ENCODE measurements around the gene KCNG2.

The KCNG2 gene

DNA sequence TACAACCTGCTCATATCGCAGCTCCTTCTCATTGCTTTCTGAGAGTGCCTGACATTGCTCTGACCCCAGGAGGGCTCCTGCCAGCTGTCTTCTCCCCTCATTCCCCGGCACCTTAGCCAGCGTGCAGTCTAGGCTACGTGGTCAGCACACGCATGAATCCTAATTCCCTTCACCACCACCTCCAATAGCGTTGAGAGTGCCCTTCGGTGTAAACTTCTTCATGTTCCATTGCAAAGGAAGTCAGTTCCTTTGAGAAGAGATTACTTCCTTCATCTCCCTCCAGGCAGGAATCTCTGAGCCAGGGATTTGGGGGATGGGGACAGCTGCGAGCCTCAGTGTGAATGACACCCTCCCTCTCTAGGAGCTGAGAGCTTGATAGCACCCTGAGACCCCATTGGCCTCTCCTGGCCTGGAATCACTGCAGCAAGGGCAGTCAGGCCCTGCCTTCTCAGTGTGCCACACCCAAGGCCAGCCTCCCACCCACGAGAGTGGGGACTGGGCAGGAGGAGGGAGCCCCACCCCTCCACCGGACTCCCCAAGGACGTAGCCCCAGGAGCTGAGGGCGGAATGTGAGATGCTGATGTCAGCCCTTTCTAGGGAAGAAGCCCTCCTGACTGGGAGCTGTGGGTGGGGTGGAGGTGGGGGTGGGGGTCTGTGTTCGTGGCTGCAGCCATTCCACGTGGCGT is 100.3 kb downstream of the KCNG2 start:
- Histone ChIP-seq H3K36me3 (peaks cover 11 to 15% (median 12%) of the 10 kb centered on the region in 3 donors), H3K9me3 (peaks cover 7 to 87% (median 46%) of the 10 kb centered on the region in 3 donors), H3K27me3 (no peaks in the 10 kb centered on the region), H3K4me3 (no peak overlapping the region), H3K27ac (no peak overlapping the region), H3K4me1 (no peaks in the 10 kb centered on the region)
- TF ChIP-seq, protein P1, sequence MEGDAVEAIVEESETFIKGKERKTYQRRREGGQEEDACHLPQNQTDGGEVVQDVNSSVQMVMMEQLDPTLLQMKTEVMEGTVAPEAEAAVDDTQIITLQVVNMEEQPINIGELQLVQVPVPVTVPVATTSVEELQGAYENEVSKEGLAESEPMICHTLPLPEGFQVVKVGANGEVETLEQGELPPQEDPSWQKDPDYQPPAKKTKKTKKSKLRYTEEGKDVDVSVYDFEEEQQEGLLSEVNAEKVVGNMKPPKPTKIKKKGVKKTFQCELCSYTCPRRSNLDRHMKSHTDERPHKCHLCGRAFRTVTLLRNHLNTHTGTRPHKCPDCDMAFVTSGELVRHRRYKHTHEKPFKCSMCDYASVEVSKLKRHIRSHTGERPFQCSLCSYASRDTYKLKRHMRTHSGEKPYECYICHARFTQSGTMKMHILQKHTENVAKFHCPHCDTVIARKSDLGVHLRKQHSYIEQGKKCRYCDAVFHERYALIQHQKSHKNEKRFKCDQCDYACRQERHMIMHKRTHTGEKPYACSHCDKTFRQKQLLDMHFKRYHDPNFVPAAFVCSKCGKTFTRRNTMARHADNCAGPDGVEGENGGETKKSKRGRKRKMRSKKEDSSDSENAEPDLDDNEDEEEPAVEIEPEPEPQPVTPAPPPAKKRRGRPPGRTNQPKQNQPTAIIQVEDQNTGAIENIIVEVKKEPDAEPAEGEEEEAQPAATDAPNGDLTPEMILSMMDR (IDR thresholded peaks at IDR 0.05), result no peak
- DNase-seq, result peak in 1 of 2 donors; percentile 10
- intact Hi-C loops (cut with DNase I; ENCODE audit: low total_unique reads), result no loop called here

GRCh38 chr18:79898952-79899608 is 101.3 kb downstream of the KCNG2 start:
- no peak for DNase-seq
- intact Hi-C loops (cut with DNase I; ENCODE audit: low total_unique reads), result no loop called here
- TF ChIP-seq, protein P1 (IDR thresholded peaks at IDR 0.05), result no peak
- peaks cover 7 to 87% (median 50%) of the 10 kb centered on the region in 3 donors for H3K9me3 ChIP-seq
- no peaks in the 10 kb centered on the region for H3K4me1 ChIP-seq
- H3K4me3 ChIP-seq, result no peak overlapping the region
- H3K36me3 ChIP-seq, result peaks cover 21 to 25% (median 22%) of the 10 kb centered on the region in 3 donors
- H3K27ac ChIP-seq, result no peak overlapping the region
- H3K27me3 ChIP-seq, result no peaks in the 10 kb centered on the region

GRCh38 chr18:79899609-79900445 is 102.1 kb downstream of the KCNG2 start:
- intact Hi-C loops (cut with DNase I; ENCODE audit: low total_unique reads), result no loop called here
- peaks cover 9 to 79% (median 54%) of the 10 kb centered on the region in 3 donors for H3K9me3 ChIP-seq
- no peak overlapping the region for H3K27ac ChIP-seq
- TF ChIP-seq, protein P1 (IDR thresholded peaks at IDR 0.05), result no peak
- DNase-seq, result peak in 1 of 2 donors; percentile 65
- H3K4me1 ChIP-seq, result no peaks in the 10 kb centered on the region
- peaks cover 25 to 32% (median 26%) of the 10 kb centered on the region in 3 donors for H3K36me3 ChIP-seq
- no peaks in the 10 kb centered on the region for H3K27me3 ChIP-seq
- H3K4me3 ChIP-seq, result no peak overlapping the region

- TF ChIP-seq, protein P1 (IDR thresholded peaks at IDR 0.05), result no peak
- Histone ChIP-seq H3K36me3 (peaks cover 25 to 38% (median 26%) of the 10 kb centered on the region in 3 donors), H3K9me3 (peaks cover 9 to 70% (median 51%) of the 10 kb centered on the region in 3 donors), H3K27ac (no peak overlapping the region), H3K4me1 (no peaks in the 10 kb centered on the region), H3K27me3 (no peaks in the 10 kb centered on the region), H3K4me3 (no peak overlapping the region)
- peak; percentile 14 to 57 for DNase-seq
- intact Hi-C loops (cut with DNase I; ENCODE audit: low total_unique reads), result no loop called here
Measured at GRCh38 chr18:79900610-79901570, 103.2 kb downstream of the KCNG2 start.
